ENCODE results near the gene RGPD4. TPM values are rescaled to one million over a fixed set of nuclear protein-coding genes. Genes with fewer than 3 reads are reported as not detected.

RGPD4 gene
- total and polyA plus RNA-seq, 10 of the 15 experiments (the other 5 are each of a cell fraction or from before 2014, with no cell fraction given), result 0.05 TPM; not detected in 9

DNA sequence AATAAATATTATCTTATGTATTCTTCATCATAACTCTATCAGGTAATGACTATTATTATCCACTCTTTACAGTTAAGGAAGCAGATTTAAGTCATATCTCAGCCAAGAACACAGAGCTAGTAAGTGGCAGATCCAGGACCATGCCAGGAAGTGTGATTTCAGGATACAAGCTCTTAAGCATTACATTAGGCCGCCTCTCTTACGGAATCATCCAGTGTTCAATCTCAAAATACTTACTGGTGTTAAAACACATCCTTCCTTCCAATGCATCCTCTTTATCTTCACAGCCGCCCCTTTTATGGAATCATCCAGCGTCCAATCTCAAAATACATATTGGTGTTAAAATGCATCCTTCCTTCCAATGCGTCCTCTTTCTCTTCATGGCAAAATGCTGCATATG lies 14.7 kb upstream of the RGPD4 start:
- FAIRE-seq, result no peak
- Histone ChIP-seq H3K79me2 (ENCODE audit: control insufficient read depth, insufficient read depth, low read length) (no peaks in the 10 kb centered on the region), H3K4me1 (ENCODE audit: control insufficient read depth, insufficient read depth, low read length) (no peaks in the 10 kb centered on the region), H3K9me3 (replicated peaks; ENCODE audit: control insufficient read depth, insufficient read depth, low read length) (no peaks in the 10 kb centered on the region), H3K27me3 (replicated peaks in 1 of 2; ENCODE audit: control insufficient read depth in 2 of 2, insufficient read depth in 2 of 2, low read length in 1 of 2) (no peaks in the 10 kb centered on the region), H3K9ac (ENCODE audit: control insufficient read depth, insufficient read depth, low read length) (no peak overlapping the region), H3K27ac (ENCODE audit: control insufficient read depth, insufficient read depth) (no peak overlapping the region), H3K4me2 (ENCODE audit: control insufficient read depth, insufficient read depth) (no peak overlapping the region), H3K36me3 (ENCODE audit: control insufficient read depth in 2 of 2, insufficient read depth in 2 of 2, low read length in 1 of 2) (no peaks in the 10 kb centered on the region), H3K4me3 (no peak overlapping the region), H2AFZ (ENCODE audit: control insufficient read depth, low read depth, low read length) (no peak overlapping the region), H4K20me1 (ENCODE audit: control insufficient read depth, insufficient read depth) (no peaks in the 10 kb centered on the region)
- ChIA-PET CTCF (interaction anchor here (0.9 kb wide), 1 partner anchor 11 kb away, joined by 3 read pairs; no protein-coding TSS in a partner anchor), RAD21 (ENCODE audit: unreplicated experiment) (no interaction called here), POLR2A (no interaction called here), SMC1A (ENCODE audit: uncharacterized antibody, unreplicated experiment) (no interaction called here)
- no peak for DNase-seq (ENCODE audit: low read depth, low spot score)
- BruUV-seq (replicated peaks), result no TSS peak
- WGBS (ENCODE audit: insufficient coverage, insufficient replicate concordance, low lambda C conversion rate, missing lambda C conversion rate), result 32% methylated on average over 5 of the region's 5 CpGs
- ATAC-seq, result no peak
- in situ Hi-C loops (cut with MboI), result no loop called here
- intact Hi-C loops (cut with micrococcal nuclease; ENCODE audit: unreplicated experiment), result no loop called here
- TF ChIP-seq CHD4 (IDR thresholded peaks at IDR 0.05) (no peak), ASH2L (IDR thresholded peaks at IDR 0.05; ENCODE audit: borderline replicate concordance, low read depth) (no peak), CBFB (IDR thresholded peaks at IDR 0.05; ENCODE audit: low read depth) (no peak), TCF12 (IDR thresholded peaks at IDR 0.05; ENCODE audit: low read depth, low read length) (no peak), BHLHE40 (IDR thresholded peaks at IDR 0.05; ENCODE audit: borderline replicate concordance in 1 of 2, low read depth in 2 of 2, low read length in 1 of 2) (no peak), GATAD2B (conservative IDR thresholded peaks at IDR 0.05; ENCODE audit: low read depth) (no peak), LARP7 (IDR thresholded peaks at IDR 0.05) (no peak), ELK1 (IDR thresholded peaks at IDR 0.05; ENCODE audit: low read depth, low read length) (no peak), ZNF384 (IDR thresholded peaks at IDR 0.05; ENCODE audit: borderline replicate concordance, low read depth, low read length) (no peak), ZNF24 (IDR thresholded peaks at IDR 0.05) (no peak), CUX1 (IDR thresholded peaks at IDR 0.05; ENCODE audit: insufficient replicate concordance, low read depth, low read length) (no peak), HDAC6 (IDR thresholded peaks at IDR 0.05; ENCODE audit: unreplicated experiment) (no peak), JUND (IDR thresholded peaks at IDR 0.05; ENCODE audit: low read depth, low read length) (no peak)
- TF ChIP-seq, protein P1, sequence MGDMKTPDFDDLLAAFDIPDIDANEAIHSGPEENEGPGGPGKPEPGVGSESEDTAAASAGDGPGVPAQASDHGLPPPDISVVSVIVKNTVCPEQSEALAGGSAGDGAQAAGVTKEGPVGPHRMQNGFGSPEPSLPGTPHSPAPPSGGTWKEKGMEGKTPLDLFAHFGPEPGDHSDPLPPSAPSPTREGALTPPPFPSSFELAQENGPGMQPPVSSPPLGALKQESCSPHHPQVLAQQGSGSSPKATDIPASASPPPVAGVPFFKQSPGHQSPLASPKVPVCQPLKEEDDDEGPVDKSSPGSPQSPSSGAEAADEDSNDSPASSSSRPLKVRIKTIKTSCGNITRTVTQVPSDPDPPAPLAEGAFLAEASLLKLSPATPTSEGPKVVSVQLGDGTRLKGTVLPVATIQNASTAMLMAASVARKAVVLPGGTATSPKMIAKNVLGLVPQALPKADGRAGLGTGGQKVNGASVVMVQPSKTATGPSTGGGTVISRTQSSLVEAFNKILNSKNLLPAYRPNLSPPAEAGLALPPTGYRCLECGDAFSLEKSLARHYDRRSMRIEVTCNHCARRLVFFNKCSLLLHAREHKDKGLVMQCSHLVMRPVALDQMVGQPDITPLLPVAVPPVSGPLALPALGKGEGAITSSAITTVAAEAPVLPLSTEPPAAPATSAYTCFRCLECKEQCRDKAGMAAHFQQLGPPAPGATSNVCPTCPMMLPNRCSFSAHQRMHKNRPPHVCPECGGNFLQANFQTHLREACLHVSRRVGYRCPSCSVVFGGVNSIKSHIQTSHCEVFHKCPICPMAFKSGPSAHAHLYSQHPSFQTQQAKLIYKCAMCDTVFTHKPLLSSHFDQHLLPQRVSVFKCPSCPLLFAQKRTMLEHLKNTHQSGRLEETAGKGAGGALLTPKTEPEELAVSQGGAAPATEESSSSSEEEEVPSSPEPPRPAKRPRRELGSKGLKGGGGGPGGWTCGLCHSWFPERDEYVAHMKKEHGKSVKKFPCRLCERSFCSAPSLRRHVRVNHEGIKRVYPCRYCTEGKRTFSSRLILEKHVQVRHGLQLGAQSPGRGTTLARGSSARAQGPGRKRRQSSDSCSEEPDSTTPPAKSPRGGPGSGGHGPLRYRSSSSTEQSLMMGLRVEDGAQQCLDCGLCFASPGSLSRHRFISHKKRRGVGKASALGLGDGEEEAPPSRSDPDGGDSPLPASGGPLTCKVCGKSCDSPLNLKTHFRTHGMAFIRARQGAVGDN (IDR thresholded peaks at IDR 0.05), result no peak

Measured in GM12878 (cell line).